HG03103 (cell line): ENCODE results near the gene NLRP3.

Experiments used
- ATAC-seq: cut with Tn5 transposase; IDR thresholded peaks from one replicate; pipeline ENCODE4 v1.9.1; 2021; ENCODE audit warnings: low read depth; ENCODE audit not compliant: unreplicated experiment

Gene NLRP3

DNA sequence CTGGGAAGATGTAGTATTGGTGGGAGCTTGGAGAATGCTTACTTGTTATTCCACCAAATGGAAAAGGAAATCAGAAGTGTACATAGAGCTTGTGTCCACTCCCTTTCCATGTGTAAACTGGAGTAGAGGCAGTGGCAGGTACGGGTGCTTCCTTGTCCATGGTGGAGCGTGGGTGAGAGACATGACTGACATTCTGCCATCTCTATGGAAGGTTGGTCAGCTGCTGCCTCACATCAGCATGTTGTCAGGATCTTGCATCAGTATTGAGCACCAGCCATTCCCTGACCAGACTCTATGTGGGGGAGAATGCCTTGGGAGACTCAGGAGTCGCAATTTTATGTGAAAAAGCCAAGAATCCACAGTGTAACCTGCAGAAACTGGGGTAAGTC lies 19.8 kb downstream of the NLRP3 start:
- ATAC-seq = no peak

DNA sequence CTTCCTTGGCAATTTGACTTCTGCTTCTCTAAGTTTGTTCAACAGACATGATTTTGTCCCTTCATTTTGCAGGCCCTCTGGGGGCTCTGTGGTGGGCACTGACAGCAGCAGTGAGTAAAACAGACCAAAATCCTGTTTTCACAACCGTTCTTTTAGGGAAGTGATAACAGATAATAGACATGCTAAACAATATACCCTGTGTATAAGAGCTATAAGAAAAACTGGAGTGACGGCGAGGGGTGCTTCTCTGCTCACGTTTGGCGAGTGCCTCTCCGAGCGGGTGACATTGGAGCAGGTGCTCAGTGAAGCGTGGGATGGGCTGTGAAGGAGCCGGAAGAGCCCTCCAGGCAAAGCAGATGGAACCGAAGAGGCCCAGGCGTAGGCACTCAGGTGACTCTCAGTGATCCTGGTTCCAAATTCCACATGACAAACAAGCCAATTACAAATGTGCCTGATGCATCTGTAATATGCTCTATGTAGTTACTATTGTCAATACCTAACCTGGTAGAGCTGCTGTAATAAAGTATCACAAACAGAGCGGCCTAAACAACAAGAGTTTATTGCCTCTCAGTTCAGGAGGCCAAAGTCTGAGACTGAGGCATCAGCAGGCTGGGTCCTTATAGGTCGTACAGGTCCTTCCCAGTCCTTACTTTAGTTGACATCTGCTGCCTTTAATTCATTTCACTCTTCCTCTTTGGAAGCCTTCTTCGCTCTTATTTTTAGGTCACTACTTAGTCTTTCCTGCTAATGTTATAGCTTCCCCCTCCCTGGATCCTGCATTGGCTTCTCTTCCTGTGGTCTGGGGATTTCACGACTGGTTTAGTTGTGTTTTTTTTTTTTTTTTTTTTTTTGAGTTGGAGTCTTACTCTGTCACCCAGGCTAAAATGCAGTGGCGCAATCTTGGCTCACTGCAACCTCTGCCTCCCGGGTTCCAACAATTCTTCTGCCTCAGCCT lies 21.9 kb downstream of the NLRP3 start:
- ATAC-seq = no peak

- peak; percentile 96 for ATAC-seq
These were observed 24.1 kb downstream of the NLRP3 start for GRCh38 chr1:247440001-247440620.

DNA sequence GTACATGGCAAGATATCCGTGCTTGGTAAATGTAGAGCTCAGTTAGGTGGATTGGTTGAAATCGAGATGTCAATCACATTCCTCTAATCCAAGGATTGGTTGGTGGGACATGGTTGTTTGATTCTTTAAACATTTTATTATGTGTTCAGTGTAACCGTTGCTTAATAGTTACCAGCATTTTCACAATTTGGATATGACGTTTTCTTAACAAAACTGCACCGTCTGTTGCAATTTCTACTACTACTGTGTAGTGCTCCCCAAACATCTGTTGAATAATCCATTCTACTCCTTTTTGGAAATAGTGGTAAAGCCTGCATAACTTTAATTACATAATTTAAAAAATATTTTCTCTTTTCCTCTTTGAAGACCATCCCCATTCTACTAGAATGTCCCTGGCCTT lies 25.6 kb downstream of the NLRP3 start:
- ATAC-seq = no peak

- no peak for ATAC-seq
These were observed 26.2 kb downstream of the NLRP3 start for GRCh38 chr1:247442164-247442563.

DNA sequence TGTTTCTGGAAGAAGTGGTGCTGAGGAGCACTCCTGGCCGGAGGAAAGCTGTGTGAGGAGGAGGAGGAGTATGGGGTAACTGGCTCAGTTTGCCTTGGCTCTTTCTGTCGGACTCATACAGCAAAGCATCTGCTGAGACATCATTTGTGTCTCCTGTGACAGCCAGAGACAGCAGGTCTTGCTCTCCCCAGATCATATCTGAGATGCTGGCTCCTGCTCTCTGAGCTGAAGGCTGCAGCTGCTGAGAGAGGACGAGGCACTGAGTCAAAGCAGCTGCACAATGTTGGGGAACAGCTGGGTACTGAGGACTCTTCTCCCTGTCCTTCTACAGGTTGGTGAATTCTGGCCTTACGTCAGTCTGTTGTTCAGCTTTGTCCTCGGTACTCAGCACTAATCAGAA lies 27.7 kb downstream of the NLRP3 start:
- ATAC-seq = no peak

GRCh38 chr1:247444571-247444970 lies 28.6 kb downstream of the NLRP3 start:
- no peak for ATAC-seq

GRCh38 chr1:247445526-247446356 lies 29.8 kb downstream of the NLRP3 start:
- ATAC-seq = no peak

- no peak for ATAC-seq
These were observed 31.4 kb downstream of the NLRP3 start for GRCh38 chr1:247447162-247447909.

GRCh38 chr1:247448107-247448791 lies 32.3 kb downstream of the NLRP3 start:
- no peak for ATAC-seq

- no peak for ATAC-seq
These were observed 35.5 kb downstream of the NLRP3 start for GRCh38 chr1:247451388-247452010.

DNA sequence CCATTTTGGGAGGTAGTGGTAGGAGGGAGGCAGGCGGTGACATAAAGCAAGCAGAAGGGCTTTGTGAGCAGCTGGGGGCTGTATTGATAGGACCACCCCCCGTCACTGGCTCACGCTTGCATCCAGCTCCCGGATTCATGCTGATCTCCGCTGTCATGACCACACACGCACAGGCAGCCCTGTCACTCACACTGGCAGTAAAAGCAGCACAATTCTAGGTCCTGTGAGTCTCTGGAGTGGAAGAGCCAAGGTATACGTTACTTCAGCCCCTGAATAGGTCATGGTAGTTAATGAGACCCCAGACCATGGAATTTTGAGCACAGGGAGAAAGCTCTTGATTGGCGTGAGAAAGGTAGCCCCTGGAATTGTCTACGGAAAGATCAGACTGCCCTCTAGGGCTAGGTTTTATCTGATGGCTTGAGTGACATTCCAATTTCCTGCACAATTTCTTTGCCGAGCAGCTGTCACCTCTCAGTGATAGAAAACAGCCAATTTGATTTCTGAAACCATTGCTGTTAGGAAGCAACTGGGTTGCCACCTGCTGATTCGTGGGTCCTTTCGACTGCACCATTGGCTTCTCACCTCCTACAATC lies 36.6 kb downstream of the NLRP3 start:
- no peak for ATAC-seq

- ATAC-seq = no peak
These were observed 37.3 kb downstream of the NLRP3 start for GRCh38 chr1:247453245-247453644.

- no peak for ATAC-seq
These were observed 38.0 kb downstream of the NLRP3 start for GRCh38 chr1:247453997-247454396.

GRCh38 chr1:247456021-247456420 lies 40.0 kb downstream of the NLRP3 start:
- no peak for ATAC-seq

- no peak for ATAC-seq
These were observed 41.1 kb downstream of the NLRP3 start for GRCh38 chr1:247456914-247457639.

DNA sequence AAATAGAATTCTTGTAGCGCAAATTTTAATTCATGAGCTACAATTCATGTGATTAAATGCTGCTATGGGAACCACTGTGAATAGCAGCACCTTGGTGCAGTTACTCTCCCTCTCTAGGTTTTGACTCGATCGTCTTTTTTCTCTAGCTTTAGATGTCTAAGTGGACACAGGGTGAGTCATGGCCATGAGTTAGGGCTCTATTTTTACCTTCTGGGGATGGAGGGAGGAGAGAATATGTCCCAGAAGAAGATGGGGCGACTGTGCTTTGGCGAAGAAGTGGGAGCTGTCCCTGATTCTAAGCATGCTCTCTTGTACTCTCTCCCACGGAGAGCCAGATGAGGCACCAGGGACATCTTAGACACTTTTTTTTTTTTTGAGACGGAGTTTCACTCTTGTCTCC lies 43.5 kb downstream of the NLRP3 start:
- no peak for ATAC-seq

DNA sequence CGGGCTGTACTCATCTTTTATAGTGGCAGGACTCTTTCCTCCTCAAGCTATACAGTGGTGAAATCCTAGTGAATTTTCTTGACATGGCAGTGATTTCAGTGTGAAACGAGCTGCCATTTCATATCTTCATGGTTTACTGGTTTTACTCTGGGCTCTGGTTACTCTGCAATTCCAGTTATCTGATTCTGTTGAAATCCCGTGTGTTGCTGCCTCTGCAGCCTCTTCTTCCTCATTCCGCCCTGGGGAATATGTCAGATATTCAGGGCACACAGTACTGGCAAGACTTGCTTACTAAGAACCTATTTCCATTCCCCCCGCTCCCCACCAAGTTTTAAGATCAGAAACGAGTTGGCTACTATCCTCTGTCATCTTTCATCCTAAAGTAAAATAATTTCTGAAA lies 49.8 kb downstream of the NLRP3 start:
- no peak for ATAC-seq
